Naive B cell (primary cell): Measurements from ENCODE around the gene TACSTD2. TPM values are rescaled to one million over a fixed set of nuclear protein-coding genes. Genes with fewer than 3 reads are reported as not detected.
"Not testable (repeated sequence)": the region's sequence is repeated elsewhere in the genome, so short reads cannot be mapped to it uniquely, and the experiment has no call there.

ENCODE experiments used
- ATAC-seq, 2 donors: fragments of 150-1000 bp; cut with Tn5 transposase; 2 replicates each; pipeline ENCODE4 v1.10.0; 2021; ENCODE audit warnings: low read depth in 2 of 2, mild to moderate bottlenecking in 2 of 2, moderate library complexity in 2 of 2
- DNase-seq: peaks from one replicate; pipeline ENCODE4 v3.0.0; 2022
- H3K27ac Mint-ChIP-seq, 6 donors: one replicate each; pipeline ENCODE4 v1.8.0; 2020 to 2022; ENCODE audit warnings: mild to moderate bottlenecking in 6 of 6, mixed read lengths in 6 of 6, moderate library complexity in 5 of 6, inconsistent platforms in 2 of 6
- H3K27me3 Mint-ChIP-seq, 3 donors: one replicate each; pipeline ENCODE4 v1.8.0; 2021 to 2022; ENCODE audit warnings: mixed read lengths in 3 of 3, mild to moderate bottlenecking in 1 of 3
- H3K36me3 Mint-ChIP-seq, 2 donors: one replicate each; pipeline ENCODE4 v1.8.0; 2020 to 2022; ENCODE audit warnings: mixed read lengths in 2 of 2, inconsistent platforms in 1 of 2, mild to moderate bottlenecking in 1 of 2
- H3K4me1 Mint-ChIP-seq, 3 donors: one replicate each; pipeline ENCODE4 v1.8.0; 2020 to 2022; ENCODE audit warnings: mixed read lengths in 3 of 3, inconsistent platforms in 1 of 3, mild to moderate bottlenecking in 1 of 3, moderate library complexity in 1 of 3
- H3K4me3 Mint-ChIP-seq, 8 donors: one replicate each; pipeline ENCODE4 v1.8.0; 2020 to 2022; ENCODE audit warnings: mild to moderate bottlenecking in 8 of 8, mixed read lengths in 8 of 8, moderate library complexity in 8 of 8, inconsistent platforms in 2 of 8
- H3K9me3 Mint-ChIP-seq, 7 donors: one replicate each; pipeline ENCODE4 v1.8.0; 2020 to 2022; ENCODE audit warnings: mixed read lengths in 7 of 7, mild to moderate bottlenecking in 5 of 7, inconsistent platforms in 2 of 7, moderate library complexity in 1 of 7
- polyA plus RNA-seq, 6 donors: library from polyadenylated mRNA; unstranded; fragments of 300-500 nt; fragmentation: Illumina TruSeq; gene quantifications; one replicate each; pipeline ENCODE4 v1.2.3, GENCODE V29; 2021; ENCODE audit warnings: low read depth in 6 of 6

Gene TACSTD2
- polyA plus RNA-seq, 6 donors from 2014 or later, result not detected

GRCh38 chr1:58601921-58602320 is 24.9 kb upstream of the TACSTD2 start:
- H3K4me3 Mint-ChIP-seq, ATAC-seq, DNase-seq, H3K4me1 Mint-ChIP-seq, H3K27ac Mint-ChIP-seq: not testable (repeated sequence)
- Mint-ChIP-seq H3K9me3 (peaks cover 16 to 68% (median 39%) of the 10 kb centered on the region in 7 donors), H3K27me3 (peaks cover 50 to 61% (median 58%) of the 10 kb centered on the region in 3 donors), H3K36me3 (peaks cover 11 to 16% of the 10 kb centered on the region in 2 donors)

GRCh38 chr1:58597996-58598395 is 20.9 kb upstream of the TACSTD2 start:
- DNase-seq (no peak), ATAC-seq (no peak)
- no peak overlapping the region for H3K4me3 Mint-ChIP-seq
- H3K4me1 Mint-ChIP-seq, result no peaks in the 10 kb centered on the region
- no peak overlapping the region for H3K27ac Mint-ChIP-seq
- H3K27me3 Mint-ChIP-seq, result peaks cover 47 to 51% (median 48%) of the 10 kb centered on the region in 3 donors
- H3K36me3 Mint-ChIP-seq, result peaks cover 5 to 7% of the 10 kb centered on the region in 2 donors
- peaks cover 3 to 33% (median 17%) of the 10 kb centered on the region in 7 donors for H3K9me3 Mint-ChIP-seq

- DNase-seq (no peak), ATAC-seq (no peak)
- peak overlapping the region in 1 of 6 donors; percentile 24 for H3K27ac Mint-ChIP-seq
- H3K4me3 Mint-ChIP-seq, result no peak overlapping the region
- H3K4me1 Mint-ChIP-seq, result no peaks in the 10 kb centered on the region
- peaks cover 5 to 7% of the 10 kb centered on the region in 2 donors for H3K36me3 Mint-ChIP-seq
- H3K27me3 Mint-ChIP-seq, result peaks cover 46 to 49% (median 47%) of the 10 kb centered on the region in 3 donors
- H3K9me3 Mint-ChIP-seq, result peaks cover 3 to 28% (median 13%) of the 10 kb centered on the region in 7 donors
Measured at GRCh38 chr1:58597076-58597475, 20.0 kb upstream of the TACSTD2 start.

- peaks cover 0 to 24% (median 12%) of the 10 kb centered on the region in 7 donors for H3K9me3 Mint-ChIP-seq
- H3K36me3 Mint-ChIP-seq, result peaks cover 5 to 7% of the 10 kb centered on the region in 2 donors
- ATAC-seq (no peak), DNase-seq (no peak)
- peaks cover 41 to 45% (median 45%) of the 10 kb centered on the region in 3 donors for H3K27me3 Mint-ChIP-seq
- H3K4me3 Mint-ChIP-seq, result no peak overlapping the region
- H3K4me1 Mint-ChIP-seq, result no peaks in the 10 kb centered on the region
- no peak overlapping the region for H3K27ac Mint-ChIP-seq
Measured at GRCh38 chr1:58596631-58597052, 19.6 kb upstream of the TACSTD2 start.

GRCh38 chr1:58594546-58594945 is 17.5 kb upstream of the TACSTD2 start:
- Mint-ChIP-seq H3K4me3 (no peak overlapping the region), H3K27me3 (peaks cover 29 to 44% (median 37%) of the 10 kb centered on the region in 3 donors)

GRCh38 chr1:58592522-58593134 is 15.6 kb upstream of the TACSTD2 start:
- Mint-ChIP-seq H3K27ac (peak overlapping the region in 1 of 6 donors; percentile 15), H3K36me3 (no peaks in the 10 kb centered on the region), H3K27me3 (peaks cover 18 to 43% (median 31%) of the 10 kb centered on the region in 3 donors), H3K9me3 (peaks cover 0 to 6% (median 0%) of the 10 kb centered on the region in 7 donors), H3K4me3 (no peak overlapping the region), H3K4me1 (no peaks in the 10 kb centered on the region)
- DNase-seq (no peak), ATAC-seq (no peak)

More at GRCh38 chr1:58594546-58594945, 17.5 kb upstream of the TACSTD2 start:
- ATAC-seq (no peak), DNase-seq (no peak)
- H3K36me3 Mint-ChIP-seq, result peaks cover 0 to 6% of the 10 kb centered on the region in 2 donors
- H3K4me1 Mint-ChIP-seq, result no peaks in the 10 kb centered on the region
- H3K27ac Mint-ChIP-seq, result no peak overlapping the region
- peaks cover 0 to 11% (median 1%) of the 10 kb centered on the region in 7 donors for H3K9me3 Mint-ChIP-seq

- H3K9me3 Mint-ChIP-seq, result peaks cover 0 to 6% (median 0%) of the 10 kb centered on the region in 7 donors
- no peak overlapping the region for H3K27ac Mint-ChIP-seq
- H3K4me3 Mint-ChIP-seq, result no peak overlapping the region
- DNase-seq, result no peak
- ATAC-seq, result no peak
- H3K27me3 Mint-ChIP-seq, result peaks cover 15 to 41% (median 34%) of the 10 kb centered on the region in 3 donors
- no peaks in the 10 kb centered on the region for H3K36me3 Mint-ChIP-seq
- no peaks in the 10 kb centered on the region for H3K4me1 Mint-ChIP-seq
Measured at GRCh38 chr1:58591806-58592205, 14.8 kb upstream of the TACSTD2 start.

- no peak for DNase-seq
- no peaks in the 10 kb centered on the region for H3K4me1 Mint-ChIP-seq
- ATAC-seq, result no peak
- no peak overlapping the region for H3K27ac Mint-ChIP-seq
- H3K27me3 Mint-ChIP-seq, result peaks cover 12 to 51% (median 45%) of the 10 kb centered on the region in 3 donors
- no peak overlapping the region for H3K4me3 Mint-ChIP-seq
- H3K36me3 Mint-ChIP-seq, result no peaks in the 10 kb centered on the region
- peaks cover 0 to 6% (median 0%) of the 10 kb centered on the region in 7 donors for H3K9me3 Mint-ChIP-seq
Measured at GRCh38 chr1:58590019-58590418, 13.0 kb upstream of the TACSTD2 start.

GRCh38 chr1:58588396-58588795 is 11.3 kb upstream of the TACSTD2 start:
- ATAC-seq, result no peak
- no peak for DNase-seq
- no peaks in the 10 kb centered on the region for H3K36me3 Mint-ChIP-seq
- H3K4me3 Mint-ChIP-seq, result no peak overlapping the region
- peaks cover 9 to 47% (median 43%) of the 10 kb centered on the region in 3 donors for H3K27me3 Mint-ChIP-seq
- H3K27ac Mint-ChIP-seq, result no peak overlapping the region
- peaks cover 0 to 6% (median 0%) of the 10 kb centered on the region in 7 donors for H3K9me3 Mint-ChIP-seq
- peaks cover 6 to 10% (median 8%) of the 10 kb centered on the region in 3 donors for H3K4me1 Mint-ChIP-seq

GRCh38 chr1:58587667-58588066 is 10.6 kb upstream of the TACSTD2 start:
- DNase-seq (no peak), ATAC-seq (no peak)
- peaks cover 6 to 43% (median 40%) of the 10 kb centered on the region in 3 donors for H3K27me3 Mint-ChIP-seq
- peaks cover 8 to 13% (median 11%) of the 10 kb centered on the region in 3 donors for H3K4me1 Mint-ChIP-seq
- peaks cover 0 to 6% (median 0%) of the 10 kb centered on the region in 7 donors for H3K9me3 Mint-ChIP-seq
- no peaks in the 10 kb centered on the region for H3K36me3 Mint-ChIP-seq
- no peak overlapping the region for H3K4me3 Mint-ChIP-seq
- H3K27ac Mint-ChIP-seq, result no peak overlapping the region

GRCh38 chr1:58586271-58586670 is 9.2 kb upstream of the TACSTD2 start:
- H3K36me3 Mint-ChIP-seq, result no peaks in the 10 kb centered on the region
- peaks cover 6 to 43% (median 31%) of the 10 kb centered on the region in 3 donors for H3K27me3 Mint-ChIP-seq
- peaks cover 8 to 13% (median 11%) of the 10 kb centered on the region in 3 donors for H3K4me1 Mint-ChIP-seq
- ATAC-seq, result no peak
- H3K4me3 Mint-ChIP-seq, result no peak overlapping the region
- H3K27ac Mint-ChIP-seq, result no peak overlapping the region
- no peak for DNase-seq
- H3K9me3 Mint-ChIP-seq, result peaks cover 0 to 6% (median 0%) of the 10 kb centered on the region in 7 donors

- Mint-ChIP-seq H3K4me1 (peaks cover 8 to 13% (median 11%) of the 10 kb centered on the region in 3 donors), H3K27me3 (peaks cover 11 to 38% (median 26%) of the 10 kb centered on the region in 3 donors)
- no peak for ATAC-seq
Measured at GRCh38 chr1:58585581-58586151, 8.6 kb upstream of the TACSTD2 start.

GRCh38 chr1:58585166-58585565 is 8.1 kb upstream of the TACSTD2 start:
- Mint-ChIP-seq H3K4me1 (peaks cover 8 to 13% (median 11%) of the 10 kb centered on the region in 3 donors), H3K27ac (no peak overlapping the region), H3K9me3 (peaks cover 0 to under 1% (median 0%) of the 10 kb centered on the region in 7 donors), H3K27me3 (peaks cover 10 to 35% (median 24%) of the 10 kb centered on the region in 3 donors), H3K4me3 (no peak overlapping the region), H3K36me3 (no peaks in the 10 kb centered on the region)
- ATAC-seq, result no peak
- DNase-seq, result no peak

More at GRCh38 chr1:58585581-58586151, 8.6 kb upstream of the TACSTD2 start:
- DNase-seq, result no peak
- Mint-ChIP-seq H3K27ac (no peak overlapping the region), H3K9me3 (peaks cover 0 to 6% (median 0%) of the 10 kb centered on the region in 7 donors), H3K36me3 (no peaks in the 10 kb centered on the region), H3K4me3 (no peak overlapping the region)
